NCI-H146 treated with DMSO at 0.1 percent for 48 hours (cell line): ENCODE measurements around the gene P2RY6.
A peak's percentile ranks its signal among the peaks of the same experiment; 100 is the strongest.

Source experiments
- DNase-seq: peaks from one replicate; lab custom pipeline; 2025; ENCODE audit not compliant: unreplicated experiment; lab: John Stamatoyannopoulos, UW

The P2RY6 gene

DNA sequence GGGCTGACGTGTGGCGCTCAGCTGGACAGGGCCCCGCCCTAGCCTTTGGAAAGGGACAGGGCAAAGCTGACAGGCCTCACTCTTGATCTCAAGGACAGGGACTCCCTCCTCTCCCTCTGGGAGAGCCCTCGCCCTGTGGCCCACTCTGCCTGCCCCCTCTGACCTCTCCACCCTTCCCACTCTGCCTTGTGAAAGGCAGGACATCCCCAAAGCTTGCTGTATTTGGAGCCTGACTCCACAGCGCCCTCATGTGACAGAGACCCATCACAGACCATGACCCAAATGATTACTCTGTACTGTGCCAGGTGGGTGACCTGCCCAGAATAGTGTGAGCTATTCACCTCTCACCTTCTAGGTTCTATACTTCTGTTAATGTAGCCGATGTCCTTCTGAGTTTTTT lies 35.3 kb upstream of the P2RY6 start:
- no peak for DNase-seq

DNA sequence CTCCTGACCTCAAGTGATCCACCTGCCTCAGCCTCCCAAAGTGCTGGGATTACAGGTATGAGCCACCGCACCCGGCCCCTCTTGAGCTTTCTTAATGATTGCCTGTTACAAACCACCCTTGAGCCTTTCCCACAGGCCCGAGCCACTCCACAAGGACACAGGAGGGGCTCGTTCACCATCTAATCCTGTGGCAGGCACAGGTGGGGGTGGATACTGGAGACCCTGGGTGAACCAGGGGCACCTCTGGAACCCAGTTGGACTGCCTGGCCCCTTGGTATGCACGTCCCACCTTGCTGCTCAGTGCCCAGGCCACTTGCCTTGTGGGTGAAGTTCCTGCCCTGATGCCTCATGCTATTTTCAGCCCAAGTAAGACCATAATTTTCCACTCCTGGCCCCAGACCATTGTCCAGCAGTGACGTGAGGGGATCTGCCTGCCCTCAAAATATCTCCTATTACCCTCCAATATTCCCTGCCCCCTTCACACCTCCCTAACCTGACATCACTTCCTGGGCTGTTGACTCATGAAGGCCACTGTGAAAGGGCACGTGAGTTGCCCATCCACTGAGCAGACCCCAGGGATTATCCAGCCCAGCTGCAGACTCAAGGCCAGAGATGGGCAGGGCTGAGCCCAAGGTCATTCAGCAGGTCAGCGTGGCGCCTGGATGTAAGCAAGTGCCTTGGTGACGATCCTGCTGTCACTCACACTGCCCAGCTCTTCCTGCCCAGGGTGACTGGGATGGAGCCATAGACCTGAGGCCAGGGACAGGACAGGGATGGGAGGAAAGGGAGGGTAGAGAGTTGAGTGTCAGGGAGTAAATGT lies 34.5 kb upstream of the P2RY6 start:
- DNase-seq = no peak

DNA sequence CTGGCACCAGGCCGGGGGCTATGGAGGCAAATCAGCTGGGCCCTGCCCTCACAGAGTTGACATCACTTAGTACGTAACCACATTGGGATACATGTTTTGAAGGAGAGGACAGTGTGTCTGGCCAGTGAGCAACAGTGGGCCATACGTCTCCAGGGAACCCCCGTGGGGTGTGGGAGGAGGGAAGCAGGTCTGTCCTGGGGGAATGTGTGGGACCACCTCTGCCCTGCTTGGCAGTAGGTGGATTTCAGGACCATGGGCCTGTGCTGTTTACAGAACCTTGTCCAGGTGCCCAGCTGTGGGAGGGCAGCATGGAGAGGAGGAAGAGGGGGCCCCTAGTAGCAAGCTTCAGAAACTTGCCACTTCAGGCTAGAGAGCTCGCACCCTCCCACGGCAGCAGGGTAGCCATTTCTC lies 33.0 kb upstream of the P2RY6 start:
- DNase-seq = no peak

DNA sequence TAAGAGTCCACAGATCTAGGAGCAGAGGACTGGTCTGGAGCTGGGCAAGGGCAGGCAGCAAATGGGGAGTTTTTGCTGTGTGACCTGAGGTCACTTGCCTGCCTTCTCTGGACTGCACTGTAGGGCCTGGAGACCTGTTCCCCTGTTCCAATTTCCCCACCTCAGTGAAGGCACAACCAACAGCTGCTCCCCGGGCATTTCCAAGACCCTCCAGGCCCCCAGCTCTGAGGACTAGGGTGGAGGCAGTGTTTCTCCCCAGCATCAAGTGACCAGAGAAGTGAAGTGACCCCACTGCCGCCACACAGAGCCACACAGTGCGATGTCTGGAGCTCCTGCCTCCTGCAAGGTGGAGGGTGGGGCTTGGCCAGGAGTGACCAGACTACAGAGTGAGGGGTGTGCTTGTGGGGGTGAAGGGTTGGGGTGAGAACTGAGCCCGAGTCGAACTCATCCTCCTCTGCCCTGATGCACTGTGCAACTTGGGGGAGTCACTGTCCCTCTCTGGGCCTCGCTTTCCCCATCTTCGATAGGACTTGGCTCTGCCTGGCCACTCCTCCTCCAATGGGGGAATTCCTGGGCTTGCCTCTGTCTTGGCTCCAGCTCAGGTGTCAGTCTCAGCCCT lies 32.5 kb upstream of the P2RY6 start:
- DNase-seq = no peak

DNA sequence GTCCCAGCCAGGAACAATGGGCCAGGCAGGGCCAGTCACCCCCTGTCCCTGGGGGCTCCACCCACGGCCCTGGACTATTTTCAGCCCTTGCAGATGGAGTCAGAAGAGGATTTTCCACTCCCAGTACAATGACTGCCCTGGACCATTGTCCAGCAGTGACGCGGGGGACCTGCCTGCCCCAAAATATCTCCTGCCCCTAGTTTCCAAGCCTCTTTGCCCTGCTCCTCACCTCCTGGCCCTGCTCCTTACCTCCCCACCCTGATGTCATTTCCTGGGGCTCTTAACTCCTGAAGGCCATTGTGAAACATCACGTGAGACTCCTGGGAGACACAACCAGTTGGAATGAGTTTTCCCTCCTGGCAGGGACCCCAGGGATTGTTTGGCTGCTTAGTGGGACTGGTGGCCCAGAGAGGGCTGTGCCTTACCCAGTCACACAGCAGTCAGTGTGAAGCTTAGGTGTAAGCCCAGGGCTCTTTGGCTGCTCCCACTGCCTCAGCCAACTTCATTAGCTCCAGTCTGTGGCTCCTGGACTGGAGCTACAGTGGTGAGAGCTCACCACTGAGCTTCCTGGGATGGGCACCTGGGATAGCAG lies 31.9 kb upstream of the P2RY6 start:
- no peak for DNase-seq

DNA sequence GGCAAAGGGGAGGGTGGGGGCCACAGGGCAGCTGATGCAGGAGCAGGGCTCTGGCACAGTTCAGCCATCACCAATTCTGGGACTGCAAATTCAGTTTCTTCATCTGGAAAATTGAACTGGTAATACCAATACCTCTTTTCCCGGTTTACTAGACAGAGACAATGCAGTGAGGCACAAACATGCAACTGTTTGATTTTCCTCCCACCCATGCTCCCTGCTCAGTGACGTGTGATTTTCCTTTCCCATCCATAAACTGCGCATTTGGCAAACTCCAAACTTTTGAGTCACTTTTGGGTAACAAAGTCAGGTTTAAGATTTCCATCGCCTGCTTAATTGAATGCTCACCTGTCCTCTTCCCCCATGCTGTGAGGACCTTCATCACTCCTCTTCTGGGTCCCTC lies 30.8 kb upstream of the P2RY6 start:
- no peak for DNase-seq

DNA sequence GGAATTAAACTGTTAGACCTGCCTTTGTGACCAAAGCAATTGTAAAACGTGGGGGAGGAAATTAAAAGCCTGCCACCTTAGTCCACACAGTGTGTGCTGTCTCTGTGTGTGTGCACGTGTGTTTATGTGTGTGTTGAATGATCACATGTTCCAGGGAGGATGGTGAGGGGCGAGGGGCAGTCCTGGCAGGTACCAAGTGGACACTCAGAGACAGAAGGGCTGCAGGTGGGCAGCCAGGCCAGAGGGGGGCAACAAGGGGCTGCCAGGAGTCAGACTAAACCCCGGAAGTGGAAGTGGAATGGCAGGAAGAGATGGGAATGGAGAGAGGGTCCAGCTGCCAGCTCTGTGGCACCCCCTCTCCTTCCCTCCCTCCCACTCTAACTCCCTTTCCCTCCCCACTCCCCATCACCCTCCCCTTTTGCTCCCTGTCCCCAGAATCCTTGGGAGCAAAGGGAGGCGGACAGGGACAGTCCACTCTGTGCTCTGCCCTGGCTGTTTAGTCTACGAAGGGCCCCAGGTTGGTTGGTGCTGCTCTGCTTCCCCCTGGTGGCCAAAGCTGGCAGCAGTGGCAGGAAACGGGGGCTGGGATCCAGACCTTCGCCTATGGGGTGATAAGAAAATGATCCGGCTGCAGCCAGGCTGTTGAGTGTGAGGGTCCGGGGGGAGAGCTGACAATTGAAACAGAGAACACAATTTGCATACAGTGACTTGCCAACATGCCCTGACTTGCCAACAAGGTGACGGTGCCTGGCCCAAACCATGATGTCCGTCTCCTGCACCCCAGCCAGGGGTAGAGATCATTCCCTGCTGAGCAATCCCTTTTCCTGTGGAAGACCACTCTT lies 29.7 kb upstream of the P2RY6 start:
- DNase-seq = peak; percentile 79

DNA sequence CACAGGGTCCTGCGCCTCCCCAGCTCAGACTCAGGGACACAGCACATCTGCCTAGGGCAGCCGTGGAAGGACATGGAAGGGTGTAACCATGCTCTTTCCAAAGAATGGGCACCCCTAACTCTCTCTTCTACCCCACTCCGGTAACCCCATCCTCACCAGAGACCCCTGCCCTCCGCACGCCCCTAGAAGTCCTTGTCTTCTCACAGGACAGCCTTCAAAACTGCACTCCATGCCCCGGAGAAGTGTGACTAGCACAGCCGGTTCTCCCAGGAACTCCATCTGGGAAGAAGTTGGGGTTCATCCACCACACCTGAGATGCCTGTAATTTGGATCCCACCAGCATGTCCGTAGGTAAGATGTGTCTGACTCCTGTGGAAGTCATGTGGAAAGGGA lies 29.0 kb upstream of the P2RY6 start:
- DNase-seq = no peak

DNA sequence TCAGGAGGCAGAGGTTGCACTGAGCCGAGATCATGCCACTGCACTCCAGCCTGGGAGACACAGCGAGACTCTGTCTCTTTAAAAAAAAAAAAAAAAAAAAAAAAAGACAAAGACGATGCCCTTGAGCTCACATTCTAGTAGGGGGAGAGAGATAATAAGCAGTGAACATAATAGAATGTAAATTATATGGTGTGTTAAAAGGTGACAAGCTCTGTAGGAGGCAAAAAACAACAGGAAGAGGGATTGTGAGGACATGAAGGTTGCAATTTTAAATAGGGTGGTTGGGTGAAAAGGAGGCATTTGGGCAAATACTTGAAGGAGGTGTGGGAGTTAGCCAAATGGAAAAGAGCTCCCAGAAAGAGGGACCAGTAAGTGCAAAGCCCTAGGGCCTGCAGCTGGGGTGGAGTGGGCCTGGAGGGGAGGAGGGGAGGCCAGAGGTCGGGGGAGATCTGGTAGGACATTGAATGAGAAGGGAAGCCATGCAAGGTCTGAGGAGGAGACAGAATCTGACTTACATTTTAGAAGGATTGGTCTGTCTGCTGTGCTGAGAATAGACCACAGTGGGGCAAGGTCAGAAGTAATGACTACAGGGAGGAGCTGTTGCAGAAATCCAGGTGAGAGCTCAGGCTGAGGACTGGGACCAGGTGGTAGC lies 27.4 kb upstream of the P2RY6 start:
- peak; percentile 68 for DNase-seq

DNA sequence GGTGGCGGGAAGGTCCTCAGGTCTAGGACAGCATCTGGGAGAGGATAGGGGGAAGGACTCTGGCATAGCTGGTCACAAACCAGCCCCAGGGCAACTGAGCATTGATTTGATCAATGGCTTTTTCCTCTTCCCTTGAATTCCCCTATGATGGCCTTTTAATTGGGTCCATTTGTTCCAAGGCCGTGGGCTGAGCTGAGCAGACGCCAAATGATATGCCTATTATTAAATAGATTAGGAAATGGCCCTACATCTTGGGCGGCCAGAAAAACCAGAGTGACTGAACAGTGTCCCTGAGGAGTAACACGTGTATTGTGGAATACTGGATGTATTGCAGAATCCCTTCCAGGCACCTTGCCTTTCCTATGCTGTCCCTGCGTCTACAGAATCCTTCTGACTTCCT lies 26.7 kb upstream of the P2RY6 start:
- DNase-seq = no peak

DNA sequence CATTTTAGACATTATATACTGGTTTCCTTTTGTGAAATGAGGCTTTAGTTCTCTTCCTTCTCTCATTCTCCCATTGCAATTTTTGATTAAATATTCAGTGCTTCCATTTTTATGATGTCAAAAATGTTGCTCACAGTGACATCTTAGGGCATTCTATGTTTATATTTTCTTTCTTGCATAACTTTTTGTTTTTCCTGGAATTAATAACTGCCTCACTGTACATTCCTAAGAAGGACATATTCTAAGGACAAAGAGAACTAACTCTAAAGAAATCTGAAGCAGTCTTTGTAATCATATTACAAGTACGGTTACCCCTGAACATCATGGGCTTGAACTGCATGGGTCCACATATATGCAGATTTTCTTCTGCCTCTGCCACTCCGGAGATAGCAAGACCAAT lies 25.8 kb upstream of the P2RY6 start:
- no peak for DNase-seq

DNA sequence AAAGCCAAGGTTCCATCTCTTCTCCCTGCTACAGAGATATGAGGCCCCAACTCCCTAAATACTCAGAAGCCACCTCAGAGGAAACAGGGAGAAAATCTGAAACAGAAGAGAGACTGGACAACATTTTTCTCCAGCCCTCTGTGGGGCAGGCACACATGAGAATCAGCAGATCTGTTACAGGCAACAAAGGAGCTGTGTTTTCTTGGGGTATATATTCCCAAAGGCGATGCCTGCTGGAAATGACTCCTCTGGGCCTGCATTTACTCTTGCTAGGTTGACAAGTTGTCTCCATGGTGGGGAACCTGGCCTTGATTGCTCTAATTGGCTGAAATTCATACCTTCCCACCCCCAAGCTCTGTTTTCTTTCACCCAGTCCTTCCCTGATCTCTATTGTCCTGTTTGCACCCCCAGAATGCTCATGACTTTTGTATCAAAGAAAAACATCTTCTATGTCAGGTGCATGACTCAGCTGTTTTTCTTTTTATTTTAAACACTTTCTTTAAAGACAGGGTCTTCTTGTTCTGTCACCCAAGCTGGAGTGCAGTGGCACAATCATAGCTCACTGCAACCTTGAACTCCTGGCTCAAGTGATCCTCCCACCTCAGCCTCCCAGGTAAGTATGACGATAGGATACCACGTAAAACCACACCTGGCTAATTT lies 23.5 kb upstream of the P2RY6 start:
- no peak for DNase-seq

DNA sequence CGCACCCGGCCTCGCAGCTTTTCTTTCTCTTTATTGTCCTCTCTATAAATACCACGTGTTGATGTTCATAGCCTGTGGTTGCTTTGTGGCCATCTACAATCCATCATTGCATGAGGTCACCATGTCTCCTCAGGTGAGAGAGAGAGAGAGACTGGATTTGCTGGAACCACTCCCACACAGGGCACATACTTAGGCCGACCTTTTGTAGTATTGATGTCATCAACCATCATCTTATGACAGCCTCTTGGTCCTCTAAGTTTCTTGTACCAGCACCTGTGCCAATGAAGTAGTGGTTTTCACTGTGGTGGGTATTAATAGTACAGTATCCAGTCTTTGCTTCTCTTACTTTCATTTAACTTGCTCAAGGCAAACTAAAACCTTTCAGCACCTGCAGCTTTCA lies 22.8 kb upstream of the P2RY6 start:
- DNase-seq = no peak

DNA sequence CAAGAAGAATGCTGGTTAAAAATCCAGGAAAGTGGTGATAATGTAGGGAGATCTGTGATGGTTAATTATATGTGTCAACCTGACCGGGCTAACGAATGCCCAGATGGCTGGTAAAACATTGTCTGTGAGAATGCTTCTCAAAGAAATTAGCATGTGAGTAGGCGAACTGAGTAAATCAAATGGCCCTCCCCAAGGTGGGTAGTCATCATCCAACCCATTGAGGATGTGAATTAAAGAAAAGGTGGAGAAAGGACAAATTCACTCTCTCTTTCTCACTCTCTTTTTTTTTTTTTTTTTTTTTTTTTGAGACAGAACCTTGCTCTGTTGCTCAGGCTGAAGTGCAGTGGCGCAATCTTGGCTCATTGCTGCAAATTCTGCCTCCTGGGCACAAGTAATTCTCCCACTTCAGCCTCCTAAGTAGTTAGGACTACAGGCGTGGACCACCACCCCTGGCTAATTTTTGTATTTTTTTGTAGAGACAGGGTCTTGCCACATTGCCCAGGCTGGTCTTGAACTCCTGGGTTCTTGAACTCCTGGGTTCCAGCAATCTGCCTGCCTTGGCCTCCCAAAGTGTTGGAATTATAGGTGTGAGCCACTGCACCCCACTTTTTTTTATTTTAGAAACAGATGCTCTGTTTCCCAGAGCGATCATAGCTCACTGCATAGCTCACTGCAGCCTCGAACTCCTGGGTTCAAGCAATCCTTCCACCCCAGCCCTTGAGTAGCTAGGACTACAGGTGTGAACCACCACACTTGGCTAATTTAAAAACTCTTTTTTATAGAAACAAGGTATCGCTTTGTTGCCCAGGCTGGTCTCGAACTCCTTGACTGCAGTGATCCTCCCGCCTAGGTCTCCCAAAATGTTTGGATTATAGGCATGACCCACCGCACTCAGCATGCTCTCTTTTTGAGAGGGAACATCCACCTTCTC lies 22.0 kb upstream of the P2RY6 start:
- DNase-seq = no peak

DNA sequence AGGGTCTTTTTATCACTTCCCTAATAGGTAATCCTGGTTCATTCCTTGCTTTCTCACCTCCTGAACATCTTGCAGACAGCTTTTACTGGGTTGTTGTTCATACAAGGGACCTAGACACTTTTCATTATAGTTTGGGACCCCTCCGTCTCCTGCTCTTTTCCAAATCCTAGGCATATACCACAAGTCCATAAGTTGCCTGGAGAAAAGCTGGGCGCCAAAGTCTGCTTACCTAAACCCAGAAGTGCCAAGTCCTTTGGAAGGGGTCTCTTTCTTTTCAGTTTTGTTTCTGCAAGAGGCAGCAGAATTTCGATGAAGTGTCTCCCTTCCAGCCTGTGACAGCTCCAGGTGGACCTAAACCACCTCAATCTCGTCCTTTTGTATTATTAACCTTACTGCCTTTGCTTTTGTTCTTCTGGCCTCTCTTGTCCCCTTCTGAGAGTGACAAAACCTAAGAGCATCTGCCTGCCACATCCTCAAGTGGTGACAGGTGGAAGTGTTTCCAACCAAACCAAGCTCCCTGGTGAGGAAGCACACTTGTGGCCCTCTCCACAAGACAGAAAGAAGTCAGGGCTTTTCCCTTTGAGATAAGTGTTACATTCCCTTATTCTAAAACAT lies 19.5 kb upstream of the P2RY6 start:
- DNase-seq = peak; percentile 33

DNA sequence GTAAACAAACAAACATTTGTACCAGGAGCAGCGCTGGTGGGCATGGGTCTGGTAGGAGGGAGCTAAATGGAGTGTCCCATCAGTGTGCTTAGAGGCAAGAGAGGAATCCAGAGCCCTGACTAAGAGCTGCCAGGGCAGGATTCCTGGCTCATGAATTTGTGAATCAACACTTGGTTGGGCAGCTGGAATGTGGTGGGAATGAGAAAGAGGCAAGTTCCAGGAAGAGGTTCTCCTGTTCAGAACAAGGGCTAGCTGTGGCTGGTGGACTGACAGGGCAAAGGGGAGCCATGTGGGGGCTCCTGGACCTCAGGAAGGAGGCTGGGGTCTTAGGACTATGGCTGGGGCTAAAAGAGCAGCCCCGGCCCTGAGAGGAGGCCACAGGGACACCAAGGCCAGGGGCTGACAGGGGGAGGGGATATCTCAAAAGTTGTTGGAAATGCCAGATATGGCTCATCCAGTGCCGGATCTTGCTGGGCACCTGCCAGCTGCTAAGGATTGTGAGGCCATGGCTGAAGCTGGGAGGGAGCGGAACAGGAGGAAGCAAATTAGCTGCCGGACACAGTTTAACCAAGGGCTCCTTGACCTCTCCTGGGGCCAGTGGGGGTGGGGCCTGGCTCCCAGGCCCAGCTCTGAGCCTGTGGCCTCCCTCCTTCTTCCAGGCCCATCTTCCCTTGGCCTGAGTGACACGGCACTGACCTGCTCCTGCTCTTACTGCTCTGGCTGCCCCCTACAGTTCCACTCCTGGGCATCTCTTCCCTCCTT lies 14.6 kb upstream of the P2RY6 start:
- no peak for DNase-seq

DNA sequence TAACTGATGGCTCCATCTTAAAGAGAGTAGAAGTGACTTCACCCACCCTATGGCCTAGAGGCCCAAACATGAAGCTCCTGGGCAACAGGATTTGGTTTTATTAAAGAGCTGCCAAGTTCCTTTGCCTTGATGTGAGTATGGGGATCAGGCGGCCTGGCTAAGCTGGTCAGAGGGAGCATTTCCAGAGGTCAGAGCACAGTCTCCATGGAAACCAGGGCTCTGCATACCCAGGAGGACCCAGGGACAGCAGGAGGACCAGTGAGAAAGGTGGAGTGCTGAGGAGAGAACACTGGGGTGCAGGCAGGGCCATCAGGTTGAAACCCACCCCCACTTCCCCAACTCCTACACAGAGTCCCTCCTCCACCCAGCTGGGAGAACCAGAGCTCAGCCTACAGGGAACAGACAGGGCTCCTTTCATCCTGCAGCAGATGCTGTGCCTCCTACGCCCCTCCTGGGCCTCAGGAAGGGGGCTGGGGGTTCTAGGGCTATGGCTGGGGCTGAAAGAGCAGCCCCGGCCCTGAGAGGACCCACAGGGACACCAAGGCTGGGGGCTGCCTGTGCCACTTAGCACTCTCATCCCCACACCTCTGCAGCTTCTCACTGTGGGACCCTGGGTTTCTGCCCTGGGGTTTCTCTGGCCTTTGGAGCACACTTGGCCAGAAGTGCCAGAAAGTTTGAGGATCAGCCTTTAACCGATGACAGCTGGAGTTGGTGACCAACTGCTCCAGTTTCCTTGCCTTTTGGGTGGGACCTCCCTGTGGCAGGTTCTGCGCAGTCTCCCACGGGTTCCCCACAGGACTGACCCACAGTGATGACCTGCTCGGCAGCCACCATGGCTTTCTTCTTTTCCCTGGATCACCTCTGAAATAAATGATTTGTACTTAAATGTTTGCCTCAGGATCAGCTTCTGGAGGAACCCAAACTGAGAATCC lies 13.8 kb upstream of the P2RY6 start:
- no peak for DNase-seq
